Psoas muscle (tissue), 8 donors: ENCODE measurements around the gene RASSF5. TPM values are rescaled to one million over a fixed set of nuclear protein-coding genes. Genes with fewer than 3 reads are reported as not detected.

ENCODE experiments used
- ATAC-seq, 4 donors: fragments of 200-7000 bp; cut with Tn5 transposase; one replicate each; pipeline ENCODE4 v1.9.1; 2020; ENCODE audit warnings: moderate library complexity in 3 of 4, mild to moderate bottlenecking in 2 of 4
- DNase-seq, 2 donors: peaks; one replicate each; pipeline ENCODE4 v3.0.0-alpha.2; 2020
- H3K27ac ChIP-seq: fragments of 200-600 bp; one replicate; pipeline ENCODE4 v1.8.0; 2022
- H3K27me3 ChIP-seq, 3 donors: fragments of 200-600 bp in 1 of 3; one replicate each; pipeline versions ENCODE4 v1.6.1 to v1.8.0; 2013 to 2022; ENCODE audit warnings: low read length in 2 of 3, mild to moderate bottlenecking in 2 of 3, moderate library complexity in 1 of 3; ENCODE audit not compliant: insufficient read depth in 3 of 3
- H3K36me3 ChIP-seq, 2 donors: fragments of 200-600 bp in 1 of 2; one replicate each; pipeline versions ENCODE4 v1.6.1 to v1.8.0; 2013 to 2022; ENCODE audit warnings: low read depth in 1 of 2, mild to moderate bottlenecking in 1 of 2, moderate library complexity in 1 of 2; ENCODE audit not compliant: insufficient read depth in 1 of 2
- H3K4me1 ChIP-seq: fragments of 200-600 bp; one replicate; pipeline ENCODE4 v1.8.0; 2022
- H3K4me3 ChIP-seq: fragments of 200-600 bp; one replicate; pipeline ENCODE4 v1.8.0; 2022; ENCODE audit warnings: mild to moderate bottlenecking
- H3K9me3 ChIP-seq: fragments of 200-600 bp; one replicate; pipeline ENCODE4 v1.8.0; 2022
- CTCF ChIP-seq: fragments of 200-600 bp; IDR thresholded peaks from one replicate; pipeline ENCODE4 v1.8.0; 2022; ENCODE audit warnings: antibody characterized with exemption
- WGBS, 3 donors: extraction: QIAGEN DNeasy Blood & Tissue Kit; methylation state at CpG; one replicate each; pipeline versions ENCODE4 v1.1.6 to v1.1.7; 2013; 5-methylcytosine and 5-hydroxymethylcytosine counted together
- intact Hi-C, 2 donors: fragments of 100-400 bp; cut with DNase I; formaldehyde crosslinking; loops; one replicate each; pipeline versions ENCODE4 v1.11.0 to v1.14.2; 2022
- polyA plus RNA-seq, 3 donors: library from polyadenylated mRNA; stranded (reverse); fragments of 200-250 nt; gene quantifications; one replicate each; pipeline ENCODE4 v1.2.3, GENCODE V29; 2013
- total RNA-seq, 4 donors: library from RNA; stranded (reverse); fragmentation: NEBNext Ultra II Directional in 2 of 4; extraction: Animal tissue kit (Norgen Biotek cat#: 25700) in 2 of 4; gene quantifications; one replicate each; pipeline versions ENCODE4 v1.2.1 to v1.2.4, GENCODE V29; 2021 to 2023
- donor health status: healthy with polysubstance abuse.
- donor health status: DM: no; HTN: no; CAD: no; lungs with moderate emphysema.
- donor health status: Bipolar disorder and iron deficiency.
- donor health status: healthy.
- donor health status: DM: yes; HTN: yes; CAD: no.
- donor health status: DM: no; HTN: no; CAD: no.
- donor health status: DM: no; HTN: no; CAD: no.
- donor health status: DM: yes; HTN: yes; CAD: no.

RASSF5 gene
- total and polyA plus RNA-seq, 7 donors: 1.1 to 14.6 (median 1.9) TPM

GRCh38 chr1:206472454-206472853, 34.9 kb upstream of the RASSF5 start:
- Histone ChIP-seq H3K4me1 (peaks cover 3% of the 10 kb centered on the region), H3K4me3 (no peak overlapping the region), H3K27ac (no peak overlapping the region), H3K36me3 (no peaks in the 10 kb centered on the region), H3K9me3 (no peaks in the 10 kb centered on the region), H3K27me3 (peaks cover 0 to 35% (median 0%) of the 10 kb centered on the region in 3 donors)
- TF ChIP-seq CTCF: no peak
- ATAC-seq (no peak), DNase-seq (peak in 1 of 2 donors; percentile 60)
- 56 to 62% (median 59%) methylated on average over 3 of the region's 3 CpGs for WGBS, 3 donors
- intact Hi-C loops: loop anchor here in 1 of 2 donors (10.0 kb wide), 1 partner anchor 442 kb away; no protein-coding TSS in a partner anchor

- no peak for TF ChIP-seq CTCF
- intact Hi-C loops: loop anchor here in 1 of 2 donors (10.0 kb wide), 1 partner anchor 442 kb away; no protein-coding TSS in a partner anchor
Observed at GRCh38 chr1:206472886-206473285, 34.4 kb upstream of the RASSF5 start.

GRCh38 chr1:206476058-206476457, 31.3 kb upstream of the RASSF5 start:
- Histone ChIP-seq H3K27me3 (peaks cover 0 to 2% (median 0%) of the 10 kb centered on the region in 3 donors), H3K4me1 (no peaks in the 10 kb centered on the region), H3K27ac (no peak overlapping the region), H3K36me3 (no peaks in the 10 kb centered on the region), H3K9me3 (no peaks in the 10 kb centered on the region), H3K4me3 (no peak overlapping the region)
- WGBS, 3 donors: 88 to 93% (median 88%) methylated on average over 17 of the region's 17 CpGs
- intact Hi-C loops: loop anchor here in 1 of 2 donors (10.0 kb wide), 1 partner anchor 439 kb away; no protein-coding TSS in a partner anchor
- ATAC-seq (no peak), DNase-seq (no peak)
- TF ChIP-seq CTCF: no peak

More at GRCh38 chr1:206472886-206473285, 34.4 kb upstream of the RASSF5 start:
- Histone ChIP-seq H3K36me3 (no peaks in the 10 kb centered on the region), H3K9me3 (no peaks in the 10 kb centered on the region), H3K4me3 (no peak overlapping the region), H3K4me1 (peaks cover 3% of the 10 kb centered on the region), H3K27ac (no peak overlapping the region), H3K27me3 (peaks cover 0 to 32% (median 0%) of the 10 kb centered on the region in 3 donors)
- ATAC-seq (no peak), DNase-seq (no peak)
- 46 to 70% (median 60%) methylated on average over 5 of the region's 5 CpGs for WGBS, 3 donors

GRCh38 chr1:206476591-206476990, 30.7 kb upstream of the RASSF5 start:
- Histone ChIP-seq H3K9me3 (no peaks in the 10 kb centered on the region), H3K4me3 (no peak overlapping the region), H3K27ac (no peak overlapping the region), H3K36me3 (no peaks in the 10 kb centered on the region), H3K4me1 (no peaks in the 10 kb centered on the region), H3K27me3 (no peaks in the 10 kb centered on the region)
- ATAC-seq (no peak), DNase-seq (no peak)
- intact Hi-C loops: loop anchor here in 1 of 2 donors (10.0 kb wide), 1 partner anchor 438 kb away; no protein-coding TSS in a partner anchor
- WGBS, 3 donors: 91 to 94% (median 93%) methylated on average over 14 of the region's 14 CpGs
- TF ChIP-seq CTCF: no peak

- Histone ChIP-seq H3K9me3 (no peaks in the 10 kb centered on the region), H3K27me3 (no peaks in the 10 kb centered on the region), H3K4me3 (no peak overlapping the region), H3K4me1 (no peaks in the 10 kb centered on the region), H3K36me3 (no peaks in the 10 kb centered on the region), H3K27ac (no peak overlapping the region)
- TF ChIP-seq CTCF: no peak
- WGBS, 3 donors: 85 to 89% (median 87%) methylated on average over 5 of the region's 5 CpGs
- DNase-seq (peak in 1 of 2 donors; percentile 3), ATAC-seq (no peak)
- intact Hi-C loops: loop anchor here in 1 of 2 donors (10.0 kb wide), 1 partner anchor 438 kb away; no protein-coding TSS in a partner anchor
Observed at GRCh38 chr1:206477110-206477509, 30.2 kb upstream of the RASSF5 start.
